ENCODE measurements around the gene UBE2D1.

GRCh38 chr10:58361353-58361752 lies 26.5 kb downstream of the UBE2D1 start:
- no peak for TF ChIP-seq POLR2A (IDR thresholded peaks at IDR 0.05)
- TF ChIP-seq CTCF (IDR thresholded peaks at IDR 0.05) = no peak

All from sigmoid colon (tissue), 3 donors.